A549 (cell line): ENCODE results near the gene THADA. TPM values are rescaled to one million over a fixed set of nuclear protein-coding genes. Genes with fewer than 3 reads are reported as not detected.

Experiments used
- ATAC-seq, 2 experiments: fragments of 200-7000 bp in 1 of 2; fragments of >200 bp in 1 of 2; cut with Nextera tagmentation in 1 of 2; cut with Tn5 transposase in 1 of 2; 3 replicates each; pipeline versions ENCODE4 v1.8.0 to v1.9.1; 2018 to 2020; ENCODE audit warnings: mild to moderate bottlenecking in 1 of 2, moderate library complexity in 1 of 2
- CTCF ChIA-PET: fragments of 300-600 bp; sonication (Branson Sonifier 250); formaldehyde crosslinking; extraction: SDS; loops from one replicate; lab custom pipeline; 2021; ENCODE audit warnings: antibody characterized with exemption, inconsistent platforms; lab: Yijun Ruan, JAX
- POLR2A ChIA-PET: fragments of 350-600 bp; formaldehyde crosslinking; extraction: SDS; loops from one replicate; lab custom pipeline; 2021; ENCODE audit warnings: antibody characterized with exemption, inconsistent platforms; lab: Yijun Ruan, JAX
- DNase-seq, 2 experiments: peaks; one replicate each; pipeline versions ENCODE4 v3.0.0 to v3.0.0-alpha.2; 2011 to 2016; ENCODE audit warnings: low read depth in 1 of 2, low spot score in 1 of 2
- FAIRE-seq: peaks from 2 replicates; lab custom pipeline; 2011; peaks lifted over from hg19 to GRCh38; lab: Jason Lieb, UNC
- H3K27ac ChIP-seq, 2 experiments: fragments of >200 bp; sonication (Bioruptor Twin); formaldehyde crosslinking; 3 replicates each; pipeline ENCODE4 v1.5.1; 2016 to 2017
- H3K4me1 ChIP-seq: fragments of >200 bp; sonication (Bioruptor Twin); formaldehyde crosslinking; 3 replicates; pipeline ENCODE4 v1.6.1; 2016
- H3K4me2 ChIP-seq: fragments of >200 bp; sonication (Bioruptor Twin); formaldehyde crosslinking; 3 replicates; pipeline ENCODE4 v1.6.1; 2016
- H3K4me3 ChIP-seq: fragments of >200 bp; sonication (Bioruptor Twin); formaldehyde crosslinking; 3 replicates; pipeline ENCODE4 v1.5.1; 2016
- H3K9me3 ChIP-seq: fragments of >200 bp; sonication (Bioruptor Twin); formaldehyde crosslinking; 3 replicates; pipeline ENCODE4 v1.6.1; 2016
- CEBPB ChIP-seq, 2 experiments: fragments of >200 bp in 1 of 2; sonication (Bioruptor Twin) in 1 of 2; formaldehyde crosslinking in 1 of 2; IDR thresholded peaks; 2 replicates each; pipeline ENCODE4 v1.6.1; 2012 to 2016
- CHD2 ChIP-seq: fragments of 150-350 bp; IDR thresholded peaks from 2 replicates; pipeline ENCODE4 v1.6.1; 2014; ENCODE audit warnings: low read length; ENCODE audit not compliant: partially characterized antibody
- CTCF ChIP-seq: fragments of >200 bp; sonication (Bioruptor Twin); formaldehyde crosslinking; IDR thresholded peaks from 3 replicates; pipeline ENCODE4 v1.5.1; 2016
- EHMT2 ChIP-seq: fragments of 200-600 bp; sonication (generic); IDR thresholded peaks from 2 replicates; pipeline ENCODE4 v1.6.1; 2016; ENCODE audit warnings: antibody characterized with exemption, low read depth, mild to moderate bottlenecking, moderate library complexity
- EP300 ChIP-seq, 2 experiments: fragments of >200 bp; sonication (Bioruptor Twin); formaldehyde crosslinking; IDR thresholded peaks; 2 replicates in 1 of 2; 3 replicates in 1 of 2; pipeline ENCODE4 v1.6.1; 2016 to 2017
- HDAC2 ChIP-seq: fragments of 200-600 bp; sonication (generic); IDR thresholded peaks from 2 replicates; pipeline ENCODE4 v1.6.1; 2016
- HEYL ChIP-seq: fragments of 250-450 bp; sonication (Bioruptor Pico); IDR thresholded peaks from 2 replicates; pipeline ENCODE4 v1.8.0; 2021; ENCODE audit warnings: mild to moderate bottlenecking, moderate library complexity
- HMGXB4 ChIP-seq: fragments of 250-450 bp; sonication (Bioruptor Pico); IDR thresholded peaks from 2 replicates; pipeline ENCODE4 v1.5.0; 2021; ENCODE audit warnings: mild to moderate bottlenecking, moderate library complexity, borderline replicate concordance
- JUNB ChIP-seq: fragments of >200 bp; sonication (Bioruptor Twin); formaldehyde crosslinking; IDR thresholded peaks from 2 replicates; pipeline ENCODE4 v1.6.1; 2016
- MAZ ChIP-seq: fragments of 150-350 bp; IDR thresholded peaks from 2 replicates; pipeline ENCODE4 v1.6.1; 2014; ENCODE audit warnings: antibody characterized with exemption, low read depth, low read length, borderline replicate concordance
- NFE2L2 ChIP-seq: fragments of 150-350 bp; conservative IDR thresholded peaks from 2 replicates; pipeline ENCODE4 v1.6.1; 2014; ENCODE audit warnings: low read length
- NPAS2 ChIP-seq: fragments of 250-450 bp; sonication (Bioruptor Pico); IDR thresholded peaks from 2 replicates; pipeline ENCODE4 v1.8.0; 2022; ENCODE audit warnings: mild to moderate bottlenecking, moderate library complexity, borderline replicate concordance
- POLR2AphosphoS2 ChIP-seq: conservative IDR thresholded peaks from 2 replicates; pipeline ENCODE4 v1.6.1; 2012; ENCODE audit warnings: low read length, improper control_type of control experiment, inconsistent platforms
- REST ChIP-seq: fragments of 200-600 bp; sonication (generic); IDR thresholded peaks from 2 replicates; pipeline ENCODE4 v1.6.1; 2016; ENCODE audit warnings: antibody characterized with exemption, mild to moderate bottlenecking, moderate library complexity
- SMC3 ChIP-seq: fragments of >200 bp; sonication (Bioruptor Twin); formaldehyde crosslinking; IDR thresholded peaks from 3 replicates; pipeline ENCODE4 v1.6.1; 2018; ENCODE audit warnings: inconsistent platforms
- ZNF302 ChIP-seq: fragments of 250-450 bp; sonication (Bioruptor Pico); IDR thresholded peaks from 2 replicates; pipeline ENCODE4 v1.9.0; 2021; ENCODE audit warnings: inconsistent platforms, mild to moderate bottlenecking, moderate library complexity
- ZSCAN20 ChIP-seq: fragments of 250-450 bp; sonication (Bioruptor Pico); IDR thresholded peaks from 2 replicates; pipeline ENCODE4 v1.8.0; 2022; ENCODE audit warnings: mild to moderate bottlenecking, moderate library complexity
- WGBS: methylation state at CpG from one replicate; pipeline ENCODE4 v1.1.6; 2017; ENCODE audit errors: missing lambda C conversion rate; 5-methylcytosine and 5-hydroxymethylcytosine counted together
- polyA plus RNA-seq, 4 experiments: library from polyadenylated mRNA; depleted of rRNA in 3 of 4; stranded (reverse); fragments of >200 nt; fragmentation: RNase III in 1 of 4; extraction: RNeasy Plus Mini Kit Qiagen cat#74134 plus additional on column Dnase treatment in 1 of 4; gene quantifications; 2 replicates in 3 of 4; 3 replicates in 1 of 4; pipeline ENCODE4 v1.2.3, GENCODE V29; 2011 to 2017

Gene THADA
- polyA plus RNA-seq, 2 of the 4 experiments (the other 2 are of a cell fraction): 21.8 to 37.9 TPM

- POLR2A ChIA-PET: no interaction called here
- CTCF ChIA-PET: no interaction called here
- no peak overlapping the region for H3K4me3 ChIP-seq
- WGBS: 91% methylated on average over 1 of the region's 1 CpG
- H3K4me2 ChIP-seq: no peak overlapping the region
- TF ChIP-seq JUNB: no peak
- TF ChIP-seq HDAC2: no peak
- TF ChIP-seq HMGXB4 (CRISPR knock-in tag): no peak
- TF ChIP-seq CHD2: no peak
- TF ChIP-seq SMC3: no peak
- TF ChIP-seq MAZ: no peak
- no peak for TF ChIP-seq ZNF302 (CRISPR knock-in tag)
- no peak for TF ChIP-seq POLR2AphosphoS2
- no peak for TF ChIP-seq REST
- TF ChIP-seq EP300 (IDR thresholded peaks at IDR 0.05): no peak
- TF ChIP-seq ZSCAN20: no peak
- TF ChIP-seq, all 56 proteins: peak for 0
- no peak overlapping the region for H3K27ac ChIP-seq
- ATAC-seq (no peak), DNase-seq (no peak), FAIRE-seq (no peak)
- H3K4me1 ChIP-seq: peaks cover 11% of the 10 kb centered on the region
- no peaks in the 10 kb centered on the region for H3K9me3 ChIP-seq
Measured at GRCh38 chr2:43379494-43379893, 216.3 kb downstream of the THADA start.

- no peak overlapping the region for H3K4me3 ChIP-seq
- no peak for FAIRE-seq
- POLR2A ChIA-PET: no interaction called here
- TF ChIP-seq EHMT2: no peak
- TF ChIP-seq NPAS2 (CRISPR knock-in tag): no peak
- TF ChIP-seq CEBPB (IDR thresholded peaks at IDR 0.05): no peak
- no peak for TF ChIP-seq CTCF
- no peak for TF ChIP-seq NFE2L2
- no peak overlapping the region for H3K27ac ChIP-seq
- DNase-seq: no peak
- no peak overlapping the region for H3K4me2 ChIP-seq
- CTCF ChIA-PET: interaction anchor here (1.0 kb wide), 1 partner anchor 64 kb away, joined by 3 read pairs; no protein-coding TSS in a partner anchor
- ATAC-seq: no peak
- 98% methylated on average over 3 of the region's 3 CpGs for WGBS
- H3K4me1 ChIP-seq: peaks cover 11% of the 10 kb centered on the region
- no peaks in the 10 kb centered on the region for H3K9me3 ChIP-seq
Measured at GRCh38 chr2:43377327-43377726, 218.5 kb downstream of the THADA start.

- FAIRE-seq: no peak
- Histone ChIP-seq H3K4me2 (no peak overlapping the region), H3K9me3 (no peaks in the 10 kb centered on the region), H3K4me1 (peaks cover 11% of the 10 kb centered on the region), H3K27ac (no peak overlapping the region), H3K4me3 (no peak overlapping the region)
- ChIA-PET CTCF (interaction anchor here (1.0 kb wide), 1 partner anchor 64 kb away, joined by 3 read pairs; no protein-coding TSS in a partner anchor), POLR2A (no interaction called here)
- no peak for ATAC-seq
- no peak for DNase-seq
- 66% methylated on average over 8 of the region's 8 CpGs for WGBS
- TF ChIP-seq HEYL (CRISPR knock-in tag) (no peak), CHD2 (no peak)
Measured at GRCh38 chr2:43376523-43377198, 219.2 kb downstream of the THADA start.
